Trophoblast cell (in vitro differentiated cells and primary cell): ENCODE data around the gene C19orf38.
A peak's percentile ranks its signal among the peaks of the same experiment; 100 is the strongest.
"Not testable (repeated sequence)": the region's sequence is repeated elsewhere in the genome, so short reads cannot be mapped to it uniquely, and the experiment has no call there.

Experiments
- DNase-seq, 2 donors: peaks; one replicate each; pipeline ENCODE4 v3.0.0-alpha.2; 2016
- H2AFZ ChIP-seq: 2 replicates; pipeline ENCODE4 v1.6.1; 2013; ENCODE audit warnings: low read length, moderate library complexity, mild to moderate bottlenecking; ENCODE audit not compliant: insufficient read depth, poor library complexity
- H2AK5ac ChIP-seq: 2 replicates; pipeline ENCODE4 v1.6.1; 2013; ENCODE audit warnings: mild to moderate bottlenecking, low read length
- H2BK120ac ChIP-seq: 2 replicates; pipeline ENCODE4 v1.6.1; 2013; ENCODE audit warnings: low read length, mild to moderate bottlenecking, moderate library complexity; ENCODE audit not compliant: insufficient read depth, poor library complexity
- H2BK12ac ChIP-seq: 2 replicates; pipeline ENCODE4 v1.6.1; 2013; ENCODE audit warnings: mild to moderate bottlenecking, low read length, moderate library complexity
- H2BK5ac ChIP-seq: 2 replicates; pipeline ENCODE4 v1.6.1; 2013; ENCODE audit warnings: low read length, low read depth, moderate library complexity, mild to moderate bottlenecking; ENCODE audit not compliant: poor library complexity
- H3K14ac ChIP-seq: 2 replicates; pipeline ENCODE4 v1.6.1; 2013; ENCODE audit warnings: mild to moderate bottlenecking, low read length
- H3K18ac ChIP-seq: 2 replicates; pipeline ENCODE4 v1.6.1; 2013; ENCODE audit warnings: mild to moderate bottlenecking, low read length
- H3K23ac ChIP-seq: 2 replicates; pipeline ENCODE4 v1.6.1; 2013; ENCODE audit warnings: low read length
- H3K27ac ChIP-seq: 2 replicates; pipeline ENCODE4 v1.5.1; 2013; ENCODE audit warnings: low read depth, mild to moderate bottlenecking, inconsistent platforms, low read length, moderate library complexity
- H3K27me3 ChIP-seq: 2 replicates; pipeline ENCODE4 v1.6.1; 2013; ENCODE audit warnings: inconsistent platforms, mild to moderate bottlenecking, low read length, moderate library complexity; ENCODE audit not compliant: insufficient read depth
- H3K36me3 ChIP-seq, 2 experiments: 1 replicate in 1 of 2; 2 replicates in 1 of 2; pipeline ENCODE4 v1.6.1; 2013; ENCODE audit warnings: low read length in 2 of 2, mild to moderate bottlenecking in 2 of 2, moderate library complexity in 1 of 2; ENCODE audit not compliant: insufficient read depth in 2 of 2, control insufficient read depth in 1 of 2
- H3K4ac ChIP-seq: 2 replicates; pipeline ENCODE4 v1.6.1; 2013; ENCODE audit warnings: low read depth, mild to moderate bottlenecking, low read length, moderate library complexity
- H3K4me1 ChIP-seq, 2 experiments: 1 replicate in 1 of 2; 2 replicates in 1 of 2; pipeline ENCODE4 v1.6.1; 2013; ENCODE audit warnings: low read length in 2 of 2, mild to moderate bottlenecking in 2 of 2, moderate library complexity in 1 of 2; ENCODE audit not compliant: insufficient read depth in 2 of 2, control insufficient read depth in 1 of 2
- H3K4me2 ChIP-seq: 2 replicates; pipeline ENCODE4 v1.6.1; 2013; ENCODE audit warnings: inconsistent platforms, mild to moderate bottlenecking, low read length, moderate library complexity
- H3K4me3 ChIP-seq: 2 replicates; pipeline ENCODE4 v1.5.1; 2013; ENCODE audit warnings: mild to moderate bottlenecking, low read depth, low read length, inconsistent platforms
- H3K79me1 ChIP-seq: one replicate; pipeline ENCODE4 v1.6.1; 2013; ENCODE audit warnings: low read length
- H3K79me2 ChIP-seq: 2 replicates; pipeline ENCODE4 v1.6.1; 2013; ENCODE audit warnings: low read length, mild to moderate bottlenecking; ENCODE audit not compliant: control insufficient read depth, insufficient read depth, poor library complexity
- H3K9ac ChIP-seq: 2 replicates; pipeline ENCODE4 v1.6.1; 2013; ENCODE audit warnings: mild to moderate bottlenecking, low read length
- H3K9me3 ChIP-seq: 2 replicates; pipeline ENCODE4 v1.6.1; 2013; ENCODE audit warnings: low read depth, mild to moderate bottlenecking, control low read depth, inconsistent platforms, low read length; ENCODE audit not compliant: insufficient read depth
- H4K12ac ChIP-seq: 2 replicates; pipeline ENCODE4 v1.6.1; 2013; ENCODE audit warnings: low read depth, mild to moderate bottlenecking, low read length, moderate library complexity
- H4K8ac ChIP-seq: 2 replicates; pipeline ENCODE4 v1.6.1; 2013; ENCODE audit warnings: low read depth, mild to moderate bottlenecking, low read length, moderate library complexity
- H4K91ac ChIP-seq: one replicate; pipeline ENCODE4 v1.6.1; 2013; ENCODE audit warnings: low read depth, mild to moderate bottlenecking, low read length, moderate library complexity
- WGBS: extraction: QIAGEN DNeasy Blood & Tissue Kit; methylation state at CpG from one replicate; pipeline ENCODE4 v1.1.7; 2013; ENCODE audit warnings: missing lambda C conversion rate; ENCODE audit not compliant: insufficient read length, insufficient coverage; ENCODE audit errors: extremely low coverage; 5-methylcytosine and 5-hydroxymethylcytosine counted together

The C19orf38 gene

DNA sequence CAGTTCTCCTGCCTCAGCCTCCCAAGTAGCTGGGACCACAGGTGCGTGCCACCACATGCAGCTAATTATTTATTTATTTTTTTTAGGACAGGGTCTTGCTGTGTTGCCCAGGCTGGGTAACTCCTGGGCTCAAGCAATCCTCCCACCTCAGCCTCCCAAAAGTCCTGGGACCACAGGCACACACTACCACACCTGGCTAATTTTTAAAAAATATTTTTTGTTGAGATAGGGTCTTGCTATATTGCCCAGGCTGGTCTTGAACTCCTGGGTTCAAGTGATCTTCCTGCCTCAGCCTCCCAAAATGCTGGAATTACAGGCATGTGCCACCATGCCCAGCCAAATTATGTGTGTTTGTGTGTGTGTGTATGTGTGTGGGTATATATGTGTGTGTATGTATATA, 8.7 kb downstream of the C19orf38 start:
- not testable (repeated sequence) for H3K9ac ChIP-seq, H3K9me3 ChIP-seq, H2AFZ ChIP-seq, H3K18ac ChIP-seq, H3K14ac ChIP-seq, H3K4me1 ChIP-seq, H3K36me3 ChIP-seq, H3K27ac ChIP-seq, H3K79me1 ChIP-seq, H3K4ac ChIP-seq, H2BK120ac ChIP-seq, H4K12ac ChIP-seq, H4K91ac ChIP-seq, H3K27me3 ChIP-seq, H2BK12ac ChIP-seq, H3K4me2 ChIP-seq, H2AK5ac ChIP-seq, H3K23ac ChIP-seq, H3K79me2 ChIP-seq, H4K8ac ChIP-seq, DNase-seq, H2BK5ac ChIP-seq, H3K4me3 ChIP-seq
- WGBS, result no CpG with 5 or more reads among the region's 1 CpG

DNA sequence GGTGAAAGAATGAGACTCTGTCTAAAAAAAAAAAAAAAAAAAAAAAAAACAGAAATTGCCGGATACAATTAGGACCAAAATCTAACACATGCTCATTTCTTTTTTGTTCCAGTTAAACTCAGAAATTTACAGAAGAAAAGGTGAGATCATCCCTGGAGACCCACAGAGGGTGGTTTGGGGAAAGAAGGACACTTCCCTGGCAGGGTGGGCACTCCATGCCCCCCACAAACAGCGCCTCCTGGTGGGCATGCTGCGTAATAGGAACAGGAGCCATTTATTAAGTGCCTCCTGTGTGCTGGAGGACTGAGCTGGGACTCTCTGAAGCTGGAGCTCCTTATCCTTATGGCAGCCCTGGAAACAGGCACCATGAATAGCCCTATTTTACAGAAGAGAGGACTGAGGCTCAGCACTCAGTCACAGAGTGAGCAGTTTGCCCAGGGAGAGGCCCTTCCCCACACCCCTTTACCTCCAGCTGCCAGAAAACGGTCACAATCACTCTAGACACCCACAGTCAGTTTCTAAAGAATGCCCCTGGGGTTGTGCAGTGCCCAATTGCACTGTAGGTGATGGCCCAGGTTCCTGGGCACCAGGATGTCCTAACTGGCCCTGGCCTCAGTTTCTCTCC, 10.1 kb downstream of the C19orf38 start:
- Histone ChIP-seq H3K27ac (no peak overlapping the region), H2AK5ac (no peak overlapping the region), H3K9ac (peak overlapping the region; percentile 12), H3K14ac (no peak overlapping the region), H3K4ac (no peak overlapping the region), H4K8ac (no peak overlapping the region), H2BK12ac (no peak overlapping the region), H3K23ac (no peak overlapping the region), H3K18ac (no peak overlapping the region), H4K91ac (no peak overlapping the region), H3K4me2 (no peak overlapping the region), H3K27me3 (no peaks in the 10 kb centered on the region), H3K9me3 (no peaks in the 10 kb centered on the region), H3K4me3 (no peak overlapping the region), H3K4me1 (peaks cover 0 to 1% of the 10 kb centered on the region in 2 experiments), H3K79me2 (no peaks in the 10 kb centered on the region), H2BK120ac (no peak overlapping the region), H4K12ac (no peak overlapping the region), H3K36me3 (no peaks in the 10 kb centered on the region), H2AFZ (no peak overlapping the region), H3K79me1 (no peaks in the 10 kb centered on the region), H2BK5ac (no peak overlapping the region)
- no CpG with 5 or more reads among the region's 4 CpGs for WGBS
- DNase-seq, result no peak

DNA sequence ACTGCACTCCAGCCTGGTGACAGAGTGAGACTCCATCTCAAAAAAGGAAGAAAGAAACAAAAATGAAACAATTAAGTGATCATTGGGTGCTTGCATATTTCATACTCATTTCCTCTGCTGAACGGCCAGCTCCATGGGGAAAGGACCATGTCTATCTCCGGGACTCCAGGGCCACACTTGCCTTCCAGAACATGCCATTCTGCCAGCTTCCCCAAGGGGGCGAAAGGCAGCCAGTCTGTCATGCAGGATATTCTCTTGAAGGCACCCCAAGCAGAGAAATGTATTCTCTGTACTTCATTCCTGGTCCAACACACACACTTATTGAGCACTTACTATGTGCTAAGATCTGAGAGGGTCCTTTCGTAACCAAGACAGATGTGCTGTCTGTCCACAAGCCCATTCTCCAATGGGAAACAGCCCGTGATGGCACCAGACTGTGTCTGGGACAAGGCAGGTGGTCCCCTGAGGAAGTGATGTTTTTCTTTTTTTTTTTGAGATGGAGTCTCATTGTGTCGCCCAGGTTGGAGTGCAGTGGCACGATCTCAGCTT, 13.0 kb downstream of the C19orf38 start:
- Histone ChIP-seq H2AK5ac (no peak overlapping the region), H3K4me1 (peaks cover 0 to 4% of the 10 kb centered on the region in 2 experiments), H2BK12ac (no peak overlapping the region), H3K79me1 (peaks cover 1% of the 10 kb centered on the region), H3K4me3 (no peak overlapping the region), H2BK5ac (no peak overlapping the region), H3K4me2 (no peak overlapping the region), H3K9ac (no peak overlapping the region), H3K14ac (no peak overlapping the region), H3K4ac (no peak overlapping the region), H4K91ac (no peak overlapping the region), H4K8ac (no peak overlapping the region), H4K12ac (no peak overlapping the region), H3K79me2 (no peaks in the 10 kb centered on the region), H3K9me3 (no peaks in the 10 kb centered on the region), H2AFZ (no peak overlapping the region), H3K23ac (no peak overlapping the region), H3K18ac (no peak overlapping the region), H2BK120ac (no peak overlapping the region), H3K27me3 (no peaks in the 10 kb centered on the region), H3K27ac (no peak overlapping the region), H3K36me3 (no peaks in the 10 kb centered on the region)
- DNase-seq, result peak in 1 of 2 donors; percentile 47
- WGBS, result no CpG with 5 or more reads among the region's 7 CpGs

DNA sequence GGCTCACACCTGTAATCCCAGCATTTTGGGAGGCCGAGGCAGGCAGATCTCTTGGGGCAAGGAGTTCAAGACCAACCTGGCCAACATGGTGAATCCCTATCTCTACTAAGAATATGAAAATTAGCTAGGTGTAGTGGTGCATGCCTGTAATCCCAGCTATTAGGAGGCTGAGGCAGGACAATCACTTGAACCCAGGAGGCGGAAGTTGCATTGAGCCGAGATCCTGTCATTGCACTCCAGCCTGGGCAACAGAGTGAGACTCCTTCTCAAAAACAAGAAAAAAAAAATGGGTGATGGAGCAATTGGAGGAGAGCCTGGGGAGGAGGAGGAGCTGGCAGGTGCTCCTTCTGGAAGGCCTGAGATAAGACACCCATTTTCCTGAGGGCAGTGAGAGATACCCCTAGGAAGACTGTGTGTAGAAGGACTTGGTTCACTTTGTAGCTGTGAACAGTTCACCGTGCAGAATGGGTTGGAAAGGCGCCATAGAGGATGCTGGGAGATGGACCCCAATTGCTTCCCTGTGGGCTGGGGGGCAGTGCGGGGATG, 14.4 kb downstream of the C19orf38 start:
- H3K9me3 ChIP-seq, result no peaks in the 10 kb centered on the region
- H3K23ac ChIP-seq, result no peak overlapping the region
- no peaks in the 10 kb centered on the region for H3K79me2 ChIP-seq
- H2BK5ac ChIP-seq, result no peak overlapping the region
- H2BK12ac ChIP-seq, result no peak overlapping the region
- no peak overlapping the region for H3K18ac ChIP-seq
- H3K4ac ChIP-seq, result no peak overlapping the region
- H2BK120ac ChIP-seq, result no peak overlapping the region
- no peak overlapping the region for H2AFZ ChIP-seq
- H3K27me3 ChIP-seq, result no peaks in the 10 kb centered on the region
- no peak overlapping the region for H4K91ac ChIP-seq
- H3K36me3 ChIP-seq, result no peaks in the 10 kb centered on the region
- no peak overlapping the region for H3K4me3 ChIP-seq
- no CpG with 5 or more reads among the region's 6 CpGs for WGBS
- no peak overlapping the region for H3K4me2 ChIP-seq
- peaks cover 0 to 4% of the 10 kb centered on the region in 2 experiments for H3K4me1 ChIP-seq
- no peak overlapping the region for H4K8ac ChIP-seq
- no peak overlapping the region for H3K14ac ChIP-seq
- H3K9ac ChIP-seq, result no peak overlapping the region
- H3K79me1 ChIP-seq, result peaks cover 1% of the 10 kb centered on the region
- peak in 1 of 2 donors; percentile 41 for DNase-seq
- H4K12ac ChIP-seq, result no peak overlapping the region
- no peak overlapping the region for H3K27ac ChIP-seq
- H2AK5ac ChIP-seq, result no peak overlapping the region
